Ovary (tissue), 3 donors: ENCODE measurements around the gene TMEM109.

Source experiments
- CTCF ChIP-seq, 3 donors: fragments of 450-650 bp in 2 of 3; fragments of 200-600 bp in 1 of 3; IDR thresholded peaks; one replicate each; pipeline versions ENCODE4 v1.5.1 to v1.8.0; 2016 to 2022; ENCODE audit warnings: antibody characterized with exemption in 3 of 3, mild to moderate bottlenecking in 1 of 3
- EP300 ChIP-seq: sonication (generic); formaldehyde crosslinking; IDR thresholded peaks from one replicate; pipeline ENCODE4 v1.6.1; 2017; ENCODE audit warnings: antibody characterized with exemption
- POLR2A ChIP-seq: fragments of 450-650 bp; IDR thresholded peaks from one replicate; pipeline ENCODE4 v1.6.1; 2017; ENCODE audit warnings: antibody characterized with exemption, mild to moderate bottlenecking, moderate library complexity
- donor health status: DM: no; HTN: no; CAD: no.

- no peak for TF ChIP-seq EP300
- TF ChIP-seq CTCF (IDR thresholded peaks at IDR 0.05): no peak
- TF ChIP-seq POLR2A: no peak
Observed at GRCh38 chr11:60908803-60909202, 5.2 kb upstream of the TMEM109 start.
